ENCODE results near the gene ZEB2. TPM values are rescaled to one million over a fixed set of nuclear protein-coding genes. Genes with fewer than 3 reads are reported as not detected.

The ZEB2 gene
- total and polyA plus RNA-seq, 7 donors: 8.1 to 70.6 (median 51.0) TPM

- Histone ChIP-seq H3K27ac (peak overlapping the region in 1 of 4 donors; percentile 3), H3K36me3 (no peaks in the 10 kb centered on the region), H3K4me1 (peaks cover 0 to 11% (median 2%) of the 10 kb centered on the region in 4 donors), H3K9me3 (no peaks in the 10 kb centered on the region), H3K4me3 (no peak overlapping the region), H3K27me3 (no peaks in the 10 kb centered on the region)
- no peak for TF ChIP-seq POLR2A (IDR thresholded peaks at IDR 0.05)
- no peak for TF ChIP-seq EP300 (IDR thresholded peaks at IDR 0.05)
- TF ChIP-seq POLR2AphosphoS5 (IDR thresholded peaks at IDR 0.05): no peak
- TF ChIP-seq CTCF (IDR thresholded peaks at IDR 0.05): no peak
- 81 to 86% methylated on average over 7 of the region's 7 CpGs for WGBS, 2 donors
- DNase-seq: no peak
- intact Hi-C loops (cut with DNase I): no loop called here
Observed at GRCh38 chr2:144498277-144498676, 21.6 kb downstream of the ZEB2 start.

GRCh38 chr2:144496977-144497598, 22.8 kb downstream of the ZEB2 start:
- no peak for TF ChIP-seq CTCF (IDR thresholded peaks at IDR 0.05)
- no peak for TF ChIP-seq POLR2AphosphoS5 (IDR thresholded peaks at IDR 0.05)
- TF ChIP-seq EP300 (IDR thresholded peaks at IDR 0.05): no peak
- TF ChIP-seq POLR2A (IDR thresholded peaks at IDR 0.05): no peak
- Histone ChIP-seq H3K4me3 (no peak overlapping the region), H3K27ac (peak overlapping the region in 3 of 4 donors; percentile 21 to 39 (median 23)), H3K4me1 (peaks cover 0 to 6% (median 2%) of the 10 kb centered on the region in 4 donors), H3K27me3 (no peaks in the 10 kb centered on the region), H3K36me3 (no peaks in the 10 kb centered on the region), H3K9me3 (no peaks in the 10 kb centered on the region)
- DNase-seq: no peak
- 83 to 92% methylated on average over 3 of the region's 3 CpGs for WGBS, 2 donors
- intact Hi-C loops (cut with DNase I): no loop called here

- DNase-seq: no peak
- no peak overlapping the region for H3K4me3 ChIP-seq
- H3K4me1 ChIP-seq: peaks cover 0 to 6% (median 2%) of the 10 kb centered on the region in 4 donors
- no peaks in the 10 kb centered on the region for H3K27me3 ChIP-seq
- 34 to 64% methylated on average over 10 of the region's 10 CpGs for WGBS, 2 donors
- H3K27ac ChIP-seq: peak overlapping the region; percentile 21 to 39 (median 22)
- intact Hi-C loops (cut with DNase I): no loop called here
- H3K9me3 ChIP-seq: no peaks in the 10 kb centered on the region
- TF ChIP-seq POLR2AphosphoS5 (IDR thresholded peaks at IDR 0.05) (no peak), CTCF (IDR thresholded peaks at IDR 0.05) (no peak), POLR2A (IDR thresholded peaks at IDR 0.05) (no peak), EP300 (IDR thresholded peaks at IDR 0.05) (no peak)
- H3K36me3 ChIP-seq: no peaks in the 10 kb centered on the region
Observed at GRCh38 chr2:144496092-144496976, 23.6 kb downstream of the ZEB2 start.

- intact Hi-C loops (cut with DNase I): no loop called here
Observed at GRCh38 chr2:144495227-144496091, 24.5 kb downstream of the ZEB2 start.

More at GRCh38 chr2:144495227-144496091, 24.5 kb downstream of the ZEB2 start:
- H3K4me3 ChIP-seq: no peak overlapping the region
- no peaks in the 10 kb centered on the region for H3K9me3 ChIP-seq
- DNase-seq: no peak
- H3K36me3 ChIP-seq: no peaks in the 10 kb centered on the region
- WGBS, 2 donors: 66 to 70% methylated on average over 6 of the region's 6 CpGs
- H3K27me3 ChIP-seq: no peaks in the 10 kb centered on the region
- peaks cover 0 to 6% (median 2%) of the 10 kb centered on the region in 4 donors for H3K4me1 ChIP-seq
- TF ChIP-seq POLR2AphosphoS5 (IDR thresholded peaks at IDR 0.05) (no peak), POLR2A (IDR thresholded peaks at IDR 0.05) (no peak), EP300 (IDR thresholded peaks at IDR 0.05) (no peak), CTCF (IDR thresholded peaks at IDR 0.05) (no peak)
- H3K27ac ChIP-seq: peak overlapping the region in 3 of 4 donors; percentile 22 to 39 (median 23)

All from sigmoid colon (tissue), 7 donors.